ENCODE measurements around the gene OSBPL2.

Gene OSBPL2

GRCh38 chr20:62208061-62208794 is 30.1 kb upstream of the OSBPL2 start:
- no peak overlapping the region for H3K4me3 ChIP-seq (ENCODE audit: low read depth, low read length)
- DNase-seq (ENCODE audit: low read depth): no peak
- no peak for TF ChIP-seq CTCF (IDR thresholded peaks at IDR 0.05; ENCODE audit: low read depth, low read length, missing control alignments)

GRCh38 chr20:62208795-62209755 is 29.2 kb upstream of the OSBPL2 start:
- no peak overlapping the region for H3K4me3 ChIP-seq (ENCODE audit: low read depth, low read length)
- no peak for DNase-seq (ENCODE audit: low read depth)

GRCh38 chr20:62209850-62210495 is 28.3 kb upstream of the OSBPL2 start:
- TF ChIP-seq CTCF (IDR thresholded peaks at IDR 0.05; ENCODE audit: low read depth, low read length, missing control alignments): no peak
- H3K4me3 ChIP-seq (ENCODE audit: low read depth, low read length): no peak overlapping the region
- no peak for DNase-seq (ENCODE audit: low read depth)

More at GRCh38 chr20:62208795-62209755, 29.2 kb upstream of the OSBPL2 start:
- TF ChIP-seq CTCF (IDR thresholded peaks at IDR 0.05; ENCODE audit: low read depth, low read length, missing control alignments): no peak

- H3K4me3 ChIP-seq (ENCODE audit: low read depth, low read length): no peak overlapping the region
- no peak for TF ChIP-seq CTCF (IDR thresholded peaks at IDR 0.05; ENCODE audit: low read depth, low read length, missing control alignments)
- no peak for DNase-seq (ENCODE audit: low read depth)
Measured at GRCh38 chr20:62210496-62210855, 27.8 kb upstream of the OSBPL2 start.

GRCh38 chr20:62211216-62211615 is 27.1 kb upstream of the OSBPL2 start:
- H3K4me3 ChIP-seq (ENCODE audit: low read depth, low read length): no peak overlapping the region
- DNase-seq (ENCODE audit: low read depth): no peak
- no peak for TF ChIP-seq CTCF (IDR thresholded peaks at IDR 0.05; ENCODE audit: low read depth, low read length, missing control alignments)

- H3K4me3 ChIP-seq (ENCODE audit: low read depth, low read length): no peak overlapping the region
- no peak for DNase-seq (ENCODE audit: low read depth)
- no peak for TF ChIP-seq CTCF (IDR thresholded peaks at IDR 0.05; ENCODE audit: low read depth, low read length, missing control alignments)
Measured at GRCh38 chr20:62211769-62212288, 26.5 kb upstream of the OSBPL2 start.
